AG10803 (cell line): ENCODE results near the gene PSMC1.
A peak's percentile ranks its signal among the peaks of the same experiment; 100 is the strongest.
"Not testable (repeated sequence)": the region's sequence is repeated elsewhere in the genome, so short reads cannot be mapped to it uniquely, and the experiment has no call there.

Experiments used
- DNase-seq: peaks from one replicate; pipeline ENCODE4 v3.0.0; 2010; ENCODE audit warnings: low read depth
- H3K4me3 ChIP-seq: 2 replicates; pipeline ENCODE4 v1.5.1; 2011; ENCODE audit warnings: mild to moderate bottlenecking, low read length, control low read depth
- CTCF ChIP-seq: conservative IDR thresholded peaks from 2 replicates; pipeline ENCODE4 v1.5.1; 2011; ENCODE audit warnings: mild to moderate bottlenecking, low read length, control low read depth, inconsistent platforms

PSMC1 gene

GRCh38 chr14:90256354-90257131, at the start of gene PSMC1:
Gene PSMC1, plus strand, starts transcription at chr14:90256553. Its CDS starts 45 bp downstream, at chr14:90256598.
- peak; percentile 95 for DNase-seq
- H3K4me3 ChIP-seq = peak within 1 kb of the TSS; percentile 92
- TF ChIP-seq CTCF = no peak

GRCh38 chr14:90213099-90213748, 43.1 kb upstream of the PSMC1 start:
- TF ChIP-seq CTCF = no peak
- DNase-seq = no peak
- no peak overlapping the region for H3K4me3 ChIP-seq

- no peak for DNase-seq
- no peak overlapping the region for H3K4me3 ChIP-seq
- no peak for TF ChIP-seq CTCF
These were observed 27.9 kb upstream of the PSMC1 start for GRCh38 chr14:90228478-90228877.

- not testable (repeated sequence) for DNase-seq, H3K4me3 ChIP-seq
These were observed 26.4 kb upstream of the PSMC1 start for GRCh38 chr14:90229942-90230341.

- peak; percentile 45 for DNase-seq
- no peak overlapping the region for H3K4me3 ChIP-seq
- TF ChIP-seq CTCF = peak; percentile 84
These were observed 21.0 kb upstream of the PSMC1 start for GRCh38 chr14:90235179-90235976.

- DNase-seq = no peak
- TF ChIP-seq CTCF = no peak
- no peak overlapping the region for H3K4me3 ChIP-seq
These were observed 17.2 kb upstream of the PSMC1 start for GRCh38 chr14:90239139-90239538.

GRCh38 chr14:90242444-90242843, 13.9 kb upstream of the PSMC1 start:
- TF ChIP-seq CTCF = no peak
- no peak for DNase-seq
- no peak overlapping the region for H3K4me3 ChIP-seq
